Stimulated activated CD8-positive, alpha-beta memory T cell treated with anti-CD3 and anti-CD28 coated beads, Interleukin-2, amount 100 ng/mL, for 48 hours (primary cell): ENCODE data around the gene ELMOD1.
A peak's percentile ranks its signal among the peaks of the same experiment; 100 is the strongest.

Experiments
- DNase-seq, 2 donors: peaks; one replicate each; pipeline ENCODE4 v3.0.0-alpha.2; 2020; ENCODE audit warnings: low read depth in 2 of 2

The ELMOD1 gene

DNA sequence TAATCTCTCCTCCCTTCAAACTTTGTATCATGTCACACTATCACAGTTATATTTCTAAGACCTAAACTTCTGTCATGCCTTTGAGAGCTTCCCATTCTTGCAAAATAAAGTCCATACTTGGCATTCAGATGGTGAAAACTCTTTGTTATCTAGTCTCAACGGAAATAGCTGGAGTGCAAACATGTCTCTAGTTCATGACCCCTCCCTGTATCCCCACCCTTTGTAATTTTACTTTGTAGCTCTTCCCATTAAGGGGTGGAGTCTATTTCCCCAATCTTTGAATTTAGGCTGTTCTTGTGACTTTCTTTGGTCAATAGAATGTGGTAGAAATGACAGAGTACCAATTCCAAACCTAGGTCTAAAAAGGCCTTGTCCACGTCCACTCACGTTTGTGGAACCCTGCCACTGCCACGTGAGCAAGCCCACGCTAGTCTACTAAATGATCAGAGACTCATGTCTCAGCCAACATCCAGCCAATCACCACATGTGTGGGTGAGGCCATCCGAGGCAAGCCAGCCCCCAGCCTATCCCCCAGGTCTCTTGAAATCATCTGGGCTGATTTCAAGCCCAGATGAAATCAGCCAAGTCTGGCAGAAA is 97.5 kb downstream of the ELMOD1 start:
- no peak for DNase-seq

DNA sequence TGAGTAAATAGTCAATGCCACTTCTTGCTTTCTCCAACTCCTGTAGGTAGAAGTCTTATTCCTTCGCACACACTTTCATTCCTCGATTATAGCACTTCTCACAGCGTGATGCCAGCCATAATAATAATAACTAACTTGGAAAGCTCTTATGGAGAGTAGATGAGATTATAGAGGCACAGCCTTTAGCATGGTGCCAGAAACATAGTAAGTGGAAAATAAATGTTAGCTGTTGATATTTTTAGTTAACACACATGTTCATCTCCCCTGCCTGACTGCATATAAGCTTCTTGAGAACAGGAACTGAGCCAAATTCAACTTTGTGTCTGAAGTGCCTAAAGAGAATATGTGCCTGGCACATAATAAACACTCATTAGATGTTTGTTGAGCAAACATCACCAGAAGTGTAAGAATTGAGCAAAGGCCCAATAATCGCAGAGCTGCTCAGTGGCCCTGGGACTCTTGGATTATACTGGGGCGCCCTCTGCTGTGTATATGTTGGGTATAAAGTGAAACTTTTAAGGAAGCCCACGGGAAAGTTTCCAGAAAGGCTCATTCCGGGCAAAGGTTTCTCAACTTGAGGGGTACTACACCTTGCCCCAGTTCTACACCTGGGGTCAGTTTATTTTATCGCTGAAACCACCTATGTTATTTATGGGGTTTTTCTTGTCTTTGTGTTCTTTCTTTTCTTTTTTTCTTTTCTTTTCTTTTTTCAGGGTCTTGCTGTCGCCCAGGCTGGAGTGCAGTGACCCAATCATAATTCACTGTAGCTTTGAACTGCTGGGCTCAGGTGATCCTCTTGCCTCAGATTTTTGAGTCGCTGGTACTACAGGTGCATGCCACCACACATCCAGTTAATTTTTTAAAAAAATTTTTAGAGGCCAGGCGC is 98.6 kb downstream of the ELMOD1 start:
- peak; percentile 15 to 51 for DNase-seq

- DNase-seq = no peak
These were observed 100.2 kb downstream of the ELMOD1 start for GRCh38 chr11:107691000-107691750.

DNA sequence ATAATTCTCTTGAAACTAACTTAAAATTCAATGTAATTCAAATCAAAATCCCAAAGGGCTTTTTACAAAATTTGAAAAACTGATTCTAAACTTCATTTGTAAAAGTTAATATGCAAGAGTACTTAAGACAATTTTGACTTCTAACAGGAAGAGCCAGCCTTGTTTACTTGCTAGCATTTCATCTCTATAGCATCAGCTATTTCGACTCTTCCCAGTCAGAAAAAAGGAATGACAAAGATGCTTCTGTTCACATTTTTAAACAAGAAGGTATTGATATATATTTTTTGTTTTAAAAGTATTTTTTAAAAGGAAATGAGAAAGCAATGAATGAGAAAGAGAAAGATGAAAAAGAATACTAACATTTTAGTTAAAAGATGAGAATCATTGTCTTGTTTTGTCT is 104.5 kb downstream of the ELMOD1 start:
- no peak for DNase-seq

DNA sequence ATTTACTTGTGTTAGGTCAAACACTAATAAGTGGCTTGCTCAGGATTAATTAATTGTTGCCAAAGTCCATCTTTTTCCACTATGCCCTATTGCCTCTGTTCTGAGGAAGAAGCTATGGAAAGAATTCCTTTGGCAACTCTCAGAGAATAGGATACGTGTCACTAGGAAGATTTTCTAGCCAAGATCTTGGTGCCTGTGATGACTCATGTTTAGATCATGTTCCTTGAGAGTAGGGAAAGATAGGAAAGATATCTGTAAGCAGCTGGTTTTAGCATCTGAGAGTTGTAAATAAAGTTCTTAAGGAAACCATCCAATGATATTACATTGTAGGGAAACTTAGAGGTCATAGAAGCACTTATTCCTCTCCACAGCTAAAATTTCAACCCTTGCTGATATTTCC is 105.2 kb downstream of the ELMOD1 start:
- no peak for DNase-seq

GRCh38 chr11:107697291-107697690 is 106.3 kb downstream of the ELMOD1 start:
- DNase-seq = no peak

DNA sequence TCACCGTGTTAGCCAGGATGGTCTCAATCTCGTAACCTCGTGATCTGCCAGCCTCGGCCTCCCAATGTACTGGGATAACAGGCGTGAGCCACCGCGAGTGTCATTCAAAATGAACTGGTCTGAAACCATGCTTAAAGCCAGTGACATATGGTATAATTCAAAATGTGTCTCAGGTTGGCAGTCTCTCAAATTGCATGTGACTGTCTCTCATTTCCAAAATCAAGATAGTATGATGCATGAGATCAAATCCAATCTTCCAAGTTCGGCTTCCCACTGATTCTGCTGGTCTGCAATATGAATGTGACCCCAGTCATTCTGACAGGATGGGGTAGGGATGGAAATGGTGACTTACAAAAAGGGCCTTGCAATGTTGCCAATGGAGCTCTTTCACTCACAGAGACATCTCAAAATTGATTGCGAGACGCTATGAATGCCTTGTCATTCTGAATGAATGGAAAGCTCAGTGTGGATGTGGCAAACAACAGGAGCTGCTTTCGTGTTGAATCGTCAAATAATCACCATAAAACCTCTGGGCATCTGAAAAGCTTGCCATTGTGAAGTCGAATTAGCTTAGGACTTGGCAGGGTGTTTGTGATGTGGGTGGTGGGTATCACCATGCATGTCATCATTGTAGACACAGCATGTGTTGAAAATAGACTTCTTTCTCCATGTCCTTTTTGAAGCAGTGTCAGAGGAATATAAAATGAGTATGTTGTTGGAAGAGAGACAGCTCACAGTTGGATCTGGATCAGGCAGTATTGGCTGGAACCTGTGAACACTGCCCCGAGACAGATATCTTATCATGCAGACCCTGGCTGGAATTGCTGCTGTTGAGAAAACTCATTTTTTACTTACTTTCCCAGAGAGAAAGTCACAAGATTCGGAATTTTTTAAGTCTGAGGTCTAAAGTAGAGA is 108.7 kb downstream of the ELMOD1 start:
- no peak for DNase-seq

GRCh38 chr11:107702109-107702660 is 111.2 kb downstream of the ELMOD1 start:
- no peak for DNase-seq

GRCh38 chr11:107702723-107703122 is 111.8 kb downstream of the ELMOD1 start:
- no peak for DNase-seq

DNA sequence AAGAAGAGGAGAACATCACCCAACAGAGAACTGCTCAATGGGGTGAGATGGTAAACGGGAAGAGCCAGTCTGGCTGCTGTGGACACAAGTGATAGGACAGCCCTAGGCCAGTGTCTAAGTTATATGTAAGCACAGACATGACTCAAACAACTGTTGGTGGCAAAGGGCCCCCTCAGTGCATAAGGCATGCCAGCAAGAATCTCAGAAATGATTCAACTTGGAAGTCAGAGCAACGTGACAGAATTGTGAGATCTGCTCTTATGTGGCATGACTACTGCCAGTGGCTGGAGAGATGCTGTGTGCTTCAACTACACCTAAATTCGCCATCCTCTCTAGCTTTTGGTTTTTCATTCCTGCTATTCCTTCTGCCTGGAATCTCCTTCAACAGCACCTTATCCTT is 113.5 kb downstream of the ELMOD1 start:
- DNase-seq = no peak

DNA sequence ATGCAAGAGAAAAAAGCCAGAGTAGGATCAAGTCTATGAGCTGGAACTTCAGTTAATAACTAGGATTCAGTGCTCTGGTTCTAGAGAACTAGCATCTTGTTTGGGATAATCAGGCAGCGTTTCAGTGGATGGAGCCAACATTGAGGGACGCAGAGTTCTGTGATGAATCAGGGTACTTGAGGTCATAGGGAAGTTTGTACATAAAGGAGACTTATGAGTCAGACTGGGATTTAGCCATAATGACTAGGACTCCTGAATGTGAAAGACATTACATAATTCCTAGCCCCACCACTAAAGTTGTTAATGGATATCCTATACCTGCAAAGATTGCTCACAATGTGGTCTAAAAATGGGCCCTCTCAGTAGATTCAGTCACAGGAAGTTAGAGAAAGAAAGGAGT is 114.1 kb downstream of the ELMOD1 start:
- no peak for DNase-seq

DNA sequence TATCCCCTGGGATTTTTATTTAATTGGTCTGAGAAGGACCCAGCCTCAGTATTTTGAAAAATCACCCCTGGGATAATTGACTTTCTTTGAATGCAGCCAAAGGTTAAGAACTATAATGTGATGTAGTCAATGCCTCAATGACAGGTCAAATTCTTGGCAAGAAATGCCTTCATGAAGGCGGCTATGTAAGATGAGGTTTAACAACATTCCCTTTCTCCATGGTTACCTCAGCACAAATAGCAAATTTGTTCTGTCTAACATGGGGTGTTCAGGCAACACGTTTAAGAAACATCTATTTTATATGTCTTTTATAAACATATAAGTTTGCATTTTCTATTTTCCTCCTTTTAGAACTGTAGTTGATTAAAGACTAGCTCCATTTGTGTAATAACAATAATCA is 115.6 kb downstream of the ELMOD1 start:
- DNase-seq = no peak

DNA sequence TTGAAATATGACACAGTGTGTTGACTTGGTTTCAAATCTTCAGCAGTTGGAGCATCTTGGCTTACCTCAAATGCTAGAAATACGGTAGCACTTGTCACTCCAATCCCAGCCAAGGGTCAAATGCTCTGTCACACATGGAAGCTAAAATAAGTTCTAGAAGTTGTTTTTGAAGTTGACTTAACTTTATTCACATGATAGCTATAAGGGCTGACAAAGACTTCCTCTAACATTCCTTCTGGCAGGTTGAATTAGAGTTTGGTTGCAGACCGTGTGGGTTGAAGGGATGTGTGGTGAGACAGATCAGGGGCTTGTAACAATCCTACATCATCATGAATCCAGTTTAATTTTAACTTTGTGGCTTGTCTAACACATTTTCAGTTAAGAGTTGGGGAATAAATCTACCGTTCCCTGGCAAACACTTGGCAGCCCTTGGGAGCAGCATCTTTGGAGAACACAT is 116.3 kb downstream of the ELMOD1 start:
- DNase-seq = no peak

GRCh38 chr11:107707807-107708206 is 116.9 kb downstream of the ELMOD1 start:
- DNase-seq = no peak

GRCh38 chr11:107708792-107709191 is 117.8 kb downstream of the ELMOD1 start:
- DNase-seq = no peak

- DNase-seq = no peak
These were observed 119.4 kb downstream of the ELMOD1 start for GRCh38 chr11:107710301-107710700.

- no peak for DNase-seq
These were observed 121.2 kb downstream of the ELMOD1 start, which contains the start of gene SLN for GRCh38 chr11:107711861-107712755. TSS of gene SLN (minus strand) at chr11:107712056.

- no peak for DNase-seq
These were observed 122.1 kb downstream of the ELMOD1 start for GRCh38 chr11:107713009-107713408.
